ENCODE measurements around the gene GNRH2.

DNA sequence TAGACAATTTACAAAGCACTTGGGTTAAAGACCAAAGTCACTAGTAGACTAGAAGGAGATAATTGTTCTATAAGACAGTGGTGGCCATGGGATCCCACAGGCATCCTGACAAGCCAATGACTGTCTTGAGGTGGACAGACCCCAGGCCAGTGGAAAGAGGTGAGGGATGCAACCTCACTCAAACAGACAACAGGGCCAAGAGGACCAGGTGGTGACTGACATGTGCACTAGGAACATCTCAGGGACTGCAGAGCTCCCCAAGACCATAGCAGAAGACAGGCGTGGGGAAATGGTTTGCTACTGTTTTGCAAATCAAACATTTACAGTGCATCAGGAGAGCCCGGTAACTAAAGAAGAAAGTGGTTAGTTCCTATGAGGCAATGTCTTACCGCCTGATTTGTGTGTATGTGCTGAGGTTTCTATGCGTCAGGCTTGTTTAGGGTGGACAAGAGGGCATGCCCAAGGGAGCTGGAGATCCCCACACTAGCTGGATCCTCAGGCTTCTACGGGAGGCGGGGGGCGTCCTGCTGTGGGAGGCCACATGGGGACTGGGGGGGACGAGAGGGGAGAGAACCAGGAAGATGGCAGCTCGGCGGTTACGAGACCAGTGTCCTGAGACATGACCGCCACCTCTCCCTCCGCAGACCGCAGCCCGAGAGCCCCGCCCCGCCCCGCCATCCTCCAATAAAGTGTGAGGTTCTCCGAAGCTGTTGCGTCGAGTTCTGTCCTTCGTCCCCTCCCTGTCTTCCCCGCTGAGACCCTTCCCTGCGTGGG, 1.8 kb downstream of the GNRH2 start:
- no peak for TF ChIP-seq CTCF (IDR thresholded peaks at IDR 0.05)
- no peak for TF ChIP-seq POLR2A (IDR thresholded peaks at IDR 0.05)
